ENCODE data around the gene C11orf52.
A peak's percentile ranks its signal among the peaks of the same experiment; 100 is the strongest.
"Not testable (repeated sequence)": the region's sequence is repeated elsewhere in the genome, so short reads cannot be mapped to it uniquely, and the experiment has no call there.

The C11orf52 gene

GRCh38 chr11:111913031-111913861, 5.5 kb upstream of the C11orf52 start:
- DNase-seq: no peak

- no peak for DNase-seq
Measured at GRCh38 chr11:111913997-111914396, 4.7 kb upstream of the C11orf52 start.

GRCh38 chr11:111916768-111917167, 1.9 kb upstream of the C11orf52 start:
- no peak for DNase-seq

GRCh38 chr11:111917312-111917711, 1.4 kb upstream of the C11orf52 start:
- no peak for DNase-seq

- no peak for DNase-seq
Measured at GRCh38 chr11:111917788-111918187, 925 bp upstream of the C11orf52 start.

GRCh38 chr11:111920908-111921307, 2.2 kb downstream of the C11orf52 start:
- DNase-seq: no peak

GRCh38 chr11:111921541-111922230, 3.0 kb downstream of the C11orf52 start:
- no peak for DNase-seq

GRCh38 chr11:111922803-111923202, 4.1 kb downstream of the C11orf52 start:
- DNase-seq: peak; percentile 34 to 72 (median 52)

- no peak for DNase-seq
Measured at GRCh38 chr11:111923351-111923788, 4.7 kb downstream of the C11orf52 start.

GRCh38 chr11:111923951-111924350, 5.2 kb downstream of the C11orf52 start:
- DNase-seq: no peak

GRCh38 chr11:111925953-111926352, 7.2 kb downstream of the C11orf52 start:
- DNase-seq: no peak

GRCh38 chr11:111926505-111927391, 8.0 kb downstream of the C11orf52 start:
- peak; percentile 96 to 98 (median 98) for DNase-seq

- DNase-seq: no peak
Measured at GRCh38 chr11:111930472-111930871, 11.8 kb downstream of the C11orf52 start.

GRCh38 chr11:111932611-111932950, 13.9 kb downstream of the C11orf52 start:
- peak in 3 of 4 experiments; percentile 21 to 76 (median 66) for DNase-seq

- DNase-seq: not testable (repeated sequence)
Measured at GRCh38 chr11:111933176-111933575, 14.5 kb downstream of the C11orf52 start.

- peak in 2 of 4 experiments; percentile 73 to 77 for DNase-seq
Measured at GRCh38 chr11:111933872-111934271, 15.2 kb downstream of the C11orf52 start.

GRCh38 chr11:111934306-111934705, 15.6 kb downstream of the C11orf52 start:
- DNase-seq: no peak

- DNase-seq: peak; percentile 73 to 94 (median 80)
Measured at GRCh38 chr11:111935317-111936039, 16.8 kb downstream of the C11orf52 start.

- no peak for DNase-seq
Measured at GRCh38 chr11:111936040-111936540, 17.4 kb downstream of the C11orf52 start.

- no peak for DNase-seq
Measured at GRCh38 chr11:111937461-111937769, 18.7 kb downstream of the C11orf52 start.

- no peak for DNase-seq
Measured at GRCh38 chr11:111937844-111938243, 19.1 kb downstream of the C11orf52 start.

- peak; percentile 77 to 90 (median 83) for DNase-seq
Measured at GRCh38 chr11:111938687-111939160, 20.0 kb downstream of the C11orf52 start.
